GM12875 (cell line): Measurements from ENCODE around the gene FBXO48.

Source experiments
- H3K4me3 ChIP-seq: one replicate; pipeline ENCODE4 v1.5.1; 2011; ENCODE audit warnings: low read depth, low read length, control low read depth
- CTCF ChIP-seq: IDR thresholded peaks from 2 replicates; pipeline ENCODE4 v1.5.1; 2011; ENCODE audit warnings: low read depth, mild to moderate bottlenecking, control low read depth, inconsistent platforms, low read length, moderate library complexity, borderline replicate concordance; ENCODE audit not compliant: insufficient read depth

FBXO48 gene

GRCh38 chr2:68418419-68418818, 48.7 kb downstream of the FBXO48 start:
- TF ChIP-seq CTCF = no peak
- H3K4me3 ChIP-seq = no peak overlapping the region

GRCh38 chr2:68417926-68418325, 49.2 kb downstream of the FBXO48 start:
- no peak for TF ChIP-seq CTCF
- no peak overlapping the region for H3K4me3 ChIP-seq

GRCh38 chr2:68416081-68416675, 50.9 kb downstream of the FBXO48 start:
- no peak for TF ChIP-seq CTCF

GRCh38 chr2:68415521-68415920, 51.6 kb downstream of the FBXO48 start:
- no peak for TF ChIP-seq CTCF
- H3K4me3 ChIP-seq = no peak overlapping the region

More at GRCh38 chr2:68416081-68416675, 50.9 kb downstream of the FBXO48 start:
- no peak overlapping the region for H3K4me3 ChIP-seq

- no peak overlapping the region for H3K4me3 ChIP-seq
- no peak for TF ChIP-seq CTCF
Measured at GRCh38 chr2:68414876-68415275, 52.2 kb downstream of the FBXO48 start.

- no peak for TF ChIP-seq CTCF
- no peak overlapping the region for H3K4me3 ChIP-seq
Measured at GRCh38 chr2:68414452-68414851, 52.6 kb downstream of the FBXO48 start.

GRCh38 chr2:68413466-68413865, 53.6 kb downstream of the FBXO48 start:
- no peak overlapping the region for H3K4me3 ChIP-seq
- TF ChIP-seq CTCF = no peak
